Ishikawa (cell line): ENCODE measurements around the gene R3HDM2.

Experiments used
- CEBPB ChIP-seq: IDR thresholded peaks from 2 replicates; pipeline ENCODE4 v1.6.1; 2012
- CREB1 ChIP-seq: IDR thresholded peaks from 2 replicates; pipeline ENCODE4 v1.6.1; 2012; ENCODE audit warnings: low read depth
- EGR1 ChIP-seq: IDR thresholded peaks from 2 replicates; pipeline ENCODE4 v1.6.1; 2012
- EP300 ChIP-seq: IDR thresholded peaks from 2 replicates; pipeline ENCODE4 v1.6.1; 2012; ENCODE audit warnings: borderline replicate concordance
- FOXM1 ChIP-seq: IDR thresholded peaks from 2 replicates; pipeline ENCODE4 v1.6.1; 2012; ENCODE audit warnings: low read depth, borderline replicate concordance
- MAX ChIP-seq: IDR thresholded peaks from 2 replicates; pipeline ENCODE4 v1.6.1; 2012
- NFIC ChIP-seq: IDR thresholded peaks from 2 replicates; pipeline ENCODE4 v1.6.1; 2012
- RAD21 ChIP-seq: IDR thresholded peaks from 2 replicates; pipeline ENCODE4 v1.6.1; 2012; ENCODE audit warnings: low read depth
- TAF1 ChIP-seq: IDR thresholded peaks from 2 replicates; pipeline ENCODE4 v1.6.1; 2012; ENCODE audit warnings: low read depth, mild to moderate bottlenecking
- TCF12 ChIP-seq: IDR thresholded peaks from 2 replicates; pipeline ENCODE4 v1.6.1; 2012; ENCODE audit warnings: low read depth
- TEAD4 ChIP-seq: IDR thresholded peaks from 2 replicates; pipeline ENCODE4 v1.6.1; 2012
- YY1 ChIP-seq: IDR thresholded peaks from 2 replicates; pipeline ENCODE4 v1.6.1; 2012; ENCODE audit warnings: low read depth
- ZBTB7A ChIP-seq: IDR thresholded peaks from 2 replicates; pipeline ENCODE4 v1.6.1; 2012; ENCODE audit warnings: low read depth
- TF ChIP-seq, protein P1 (sequence below): IDR thresholded peaks from 2 replicates; pipeline ENCODE4 v1.6.1; 2012
- TF ChIP-seq, protein P2 (sequence below): IDR thresholded peaks from 2 replicates; pipeline ENCODE4 v1.6.1; 2012; ENCODE audit warnings: low read depth, mild to moderate bottlenecking

Gene R3HDM2

DNA sequence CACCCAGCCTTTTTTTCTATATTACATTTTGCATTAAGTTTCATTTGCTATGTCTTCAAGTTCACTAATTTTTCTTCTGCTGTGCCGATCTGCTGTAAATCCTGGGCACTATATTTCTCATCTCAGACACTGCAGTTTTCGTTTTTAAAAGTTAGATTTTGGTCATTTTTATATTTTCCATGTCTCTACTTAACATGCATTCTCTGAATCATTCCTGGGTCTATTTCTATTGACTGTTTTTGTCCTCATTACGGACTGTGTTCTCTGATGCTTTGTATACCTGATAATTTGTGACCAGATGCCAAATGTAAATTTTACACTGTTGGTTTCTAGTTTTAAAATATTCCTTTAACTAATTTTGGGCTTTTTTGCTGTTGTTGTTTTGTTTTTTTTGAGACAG lies 64.5 kb downstream of the R3HDM2 start:
- TF ChIP-seq FOXM1 (no peak), EP300 (no peak), NFIC (no peak), ZBTB7A (no peak), CREB1 (no peak), YY1 (no peak), EGR1 (no peak), MAX (no peak), TEAD4 (no peak), RAD21 (no peak), CEBPB (no peak), TCF12 (no peak)
- TF ChIP-seq, protein P1, sequence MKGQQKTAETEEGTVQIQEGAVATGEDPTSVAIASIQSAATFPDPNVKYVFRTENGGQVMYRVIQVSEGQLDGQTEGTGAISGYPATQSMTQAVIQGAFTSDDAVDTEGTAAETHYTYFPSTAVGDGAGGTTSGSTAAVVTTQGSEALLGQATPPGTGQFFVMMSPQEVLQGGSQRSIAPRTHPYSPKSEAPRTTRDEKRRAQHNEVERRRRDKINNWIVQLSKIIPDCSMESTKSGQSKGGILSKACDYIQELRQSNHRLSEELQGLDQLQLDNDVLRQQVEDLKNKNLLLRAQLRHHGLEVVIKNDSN, result no peak
- TF ChIP-seq, protein P2, sequence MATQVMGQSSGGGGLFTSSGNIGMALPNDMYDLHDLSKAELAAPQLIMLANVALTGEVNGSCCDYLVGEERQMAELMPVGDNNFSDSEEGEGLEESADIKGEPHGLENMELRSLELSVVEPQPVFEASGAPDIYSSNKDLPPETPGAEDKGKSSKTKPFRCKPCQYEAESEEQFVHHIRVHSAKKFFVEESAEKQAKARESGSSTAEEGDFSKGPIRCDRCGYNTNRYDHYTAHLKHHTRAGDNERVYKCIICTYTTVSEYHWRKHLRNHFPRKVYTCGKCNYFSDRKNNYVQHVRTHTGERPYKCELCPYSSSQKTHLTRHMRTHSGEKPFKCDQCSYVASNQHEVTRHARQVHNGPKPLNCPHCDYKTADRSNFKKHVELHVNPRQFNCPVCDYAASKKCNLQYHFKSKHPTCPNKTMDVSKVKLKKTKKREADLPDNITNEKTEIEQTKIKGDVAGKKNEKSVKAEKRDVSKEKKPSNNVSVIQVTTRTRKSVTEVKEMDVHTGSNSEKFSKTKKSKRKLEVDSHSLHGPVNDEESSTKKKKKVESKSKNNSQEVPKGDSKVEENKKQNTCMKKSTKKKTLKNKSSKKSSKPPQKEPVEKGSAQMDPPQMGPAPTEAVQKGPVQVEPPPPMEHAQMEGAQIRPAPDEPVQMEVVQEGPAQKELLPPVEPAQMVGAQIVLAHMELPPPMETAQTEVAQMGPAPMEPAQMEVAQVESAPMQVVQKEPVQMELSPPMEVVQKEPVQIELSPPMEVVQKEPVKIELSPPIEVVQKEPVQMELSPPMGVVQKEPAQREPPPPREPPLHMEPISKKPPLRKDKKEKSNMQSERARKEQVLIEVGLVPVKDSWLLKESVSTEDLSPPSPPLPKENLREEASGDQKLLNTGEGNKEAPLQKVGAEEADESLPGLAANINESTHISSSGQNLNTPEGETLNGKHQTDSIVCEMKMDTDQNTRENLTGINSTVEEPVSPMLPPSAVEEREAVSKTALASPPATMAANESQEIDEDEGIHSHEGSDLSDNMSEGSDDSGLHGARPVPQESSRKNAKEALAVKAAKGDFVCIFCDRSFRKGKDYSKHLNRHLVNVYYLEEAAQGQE, result no peak

DNA sequence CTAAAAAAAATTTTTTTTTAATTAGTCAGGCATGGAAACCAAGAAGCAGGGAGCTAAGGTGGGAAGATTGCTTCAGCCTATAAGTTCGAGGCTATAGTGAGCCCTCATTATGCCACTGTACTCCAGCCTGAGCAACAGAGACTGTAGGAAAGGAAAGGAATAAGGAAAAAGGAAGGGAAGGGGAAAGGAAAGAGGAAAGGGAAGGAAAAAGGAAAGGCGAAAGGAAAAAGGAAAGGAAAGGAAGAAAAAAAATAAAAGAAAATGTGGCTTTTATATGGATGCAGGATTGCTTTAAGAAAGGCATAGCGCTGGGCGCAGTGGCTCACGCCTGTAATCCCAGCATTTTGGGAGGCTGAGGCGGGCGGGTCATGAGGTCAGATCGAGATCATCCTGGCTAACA lies 70.4 kb downstream of the R3HDM2 start:
- TF ChIP-seq MAX, result no peak
- TF ChIP-seq EGR1, result no peak
- TF ChIP-seq FOXM1, result no peak
- no peak for TF ChIP-seq RAD21
- no peak for TF ChIP-seq NFIC
- TF ChIP-seq TCF12, result no peak
- TF ChIP-seq TEAD4, result no peak
- no peak for TF ChIP-seq CREB1
- TF ChIP-seq EP300, result no peak
- TF ChIP-seq, protein P2, result no peak
- TF ChIP-seq ZBTB7A, result no peak

DNA sequence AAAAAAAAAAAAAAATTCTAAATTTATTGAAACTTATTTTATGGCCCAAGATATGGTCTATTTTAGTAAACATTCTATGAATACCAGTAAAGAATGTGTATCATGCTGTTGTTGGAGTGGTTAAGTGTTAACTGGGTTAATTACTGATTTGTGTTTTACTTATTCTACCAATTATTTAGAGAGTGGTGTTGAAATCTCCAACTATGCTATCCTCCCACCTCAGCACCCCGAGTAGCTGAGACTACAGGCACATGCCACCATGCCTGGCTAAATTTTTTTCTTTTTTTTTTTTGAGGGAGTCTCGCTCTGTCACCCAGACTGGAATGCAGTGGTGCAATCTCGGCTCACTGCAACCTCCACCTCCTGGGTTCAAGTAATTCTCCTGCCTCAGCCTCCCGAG lies 72.2 kb downstream of the R3HDM2 start:
- TF ChIP-seq YY1, result no peak

- no peak for TF ChIP-seq TEAD4
- no peak for TF ChIP-seq FOXM1
- TF ChIP-seq CEBPB, result no peak
- no peak for TF ChIP-seq EGR1
- no peak for TF ChIP-seq MAX
- TF ChIP-seq RAD21, result no peak
Measured at GRCh38 chr12:57355734-57356133, 75.1 kb downstream of the R3HDM2 start.

GRCh38 chr12:57352166-57352565 lies 78.7 kb downstream of the R3HDM2 start:
- TF ChIP-seq TCF12 (no peak), NFIC (no peak), RAD21 (no peak)

- TF ChIP-seq CEBPB (no peak), RAD21 (no peak), TAF1 (no peak), NFIC (no peak), YY1 (no peak), MAX (no peak), TCF12 (no peak), FOXM1 (no peak), EP300 (no peak), EGR1 (no peak), CREB1 (no peak)
- TF ChIP-seq, protein P1, result no peak
Measured at GRCh38 chr12:57347284-57347683, 83.6 kb downstream of the R3HDM2 start.
